Vagina (tissue), 2 donors: Measurements from ENCODE around the gene RIPOR3.

ENCODE experiments used
- CTCF ChIP-seq, 3 experiments: fragments of 450-650 bp in 2 of 3; fragments of 200-600 bp in 1 of 3; sonication (generic) in 1 of 3; IDR thresholded peaks; one replicate each; pipeline ENCODE4 v1.5.1; 2017 to 2019; ENCODE audit warnings: antibody characterized with exemption in 3 of 3, mild to moderate bottlenecking in 2 of 3, moderate library complexity in 2 of 3
- POLR2AphosphoS5 ChIP-seq, 2 donors: sonication (generic); formaldehyde crosslinking; IDR thresholded peaks; one replicate each; pipeline ENCODE4 v1.9.0; 2017; ENCODE audit warnings: antibody characterized with exemption in 2 of 2, mild to moderate bottlenecking in 2 of 2, low read depth in 1 of 2; ENCODE audit not compliant: insufficient read depth in 1 of 2

DNA sequence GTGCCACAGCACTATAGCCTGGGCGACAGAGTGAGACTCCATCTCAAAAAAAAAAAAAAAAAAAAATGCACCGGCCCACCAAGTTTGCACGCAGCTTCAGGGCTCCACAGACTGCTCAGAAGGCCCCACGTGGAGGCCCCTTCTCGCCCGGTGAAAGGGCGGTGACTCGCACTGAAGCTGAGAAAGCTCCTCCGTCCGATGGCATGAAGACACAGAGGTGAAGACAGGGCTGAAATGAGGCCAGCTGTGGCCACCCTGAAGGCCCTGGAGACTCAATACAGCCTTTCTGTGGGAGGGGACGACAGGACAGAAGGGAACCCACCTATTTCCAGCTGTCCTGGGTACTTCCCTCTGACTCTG is 97.1 kb downstream of the RIPOR3 start:
- TF ChIP-seq CTCF (IDR thresholded peaks at IDR 0.05) = no peak
- no peak for TF ChIP-seq POLR2AphosphoS5 (IDR thresholded peaks at IDR 0.05; ENCODE audit: insufficient read depth in 1 of 2, low read depth in 1 of 2)
